Psoas muscle (tissue), 8 donors: ENCODE measurements around the gene UXS1. TPM values are rescaled to one million over a fixed set of nuclear protein-coding genes. Genes with fewer than 3 reads are reported as not detected.

ENCODE experiments used
- ATAC-seq, 4 donors: fragments of 200-7000 bp; cut with Tn5 transposase; one replicate each; pipeline ENCODE4 v1.9.1; 2020; ENCODE audit warnings: moderate library complexity in 3 of 4, mild to moderate bottlenecking in 2 of 4
- DNase-seq, 2 donors: peaks; one replicate each; pipeline ENCODE4 v3.0.0-alpha.2; 2020
- H3K27ac ChIP-seq: fragments of 200-600 bp; one replicate; pipeline ENCODE4 v1.8.0; 2022
- H3K27me3 ChIP-seq, 3 donors: fragments of 200-600 bp in 1 of 3; one replicate each; pipeline versions ENCODE4 v1.6.1 to v1.8.0; 2013 to 2022; ENCODE audit warnings: low read length in 2 of 3, mild to moderate bottlenecking in 2 of 3, moderate library complexity in 1 of 3; ENCODE audit not compliant: insufficient read depth in 3 of 3
- H3K36me3 ChIP-seq, 2 donors: fragments of 200-600 bp in 1 of 2; one replicate each; pipeline versions ENCODE4 v1.6.1 to v1.8.0; 2013 to 2022; ENCODE audit warnings: low read depth in 1 of 2, mild to moderate bottlenecking in 1 of 2, moderate library complexity in 1 of 2; ENCODE audit not compliant: insufficient read depth in 1 of 2
- H3K4me1 ChIP-seq: fragments of 200-600 bp; one replicate; pipeline ENCODE4 v1.8.0; 2022
- H3K4me3 ChIP-seq: fragments of 200-600 bp; one replicate; pipeline ENCODE4 v1.8.0; 2022; ENCODE audit warnings: mild to moderate bottlenecking
- H3K9me3 ChIP-seq: fragments of 200-600 bp; one replicate; pipeline ENCODE4 v1.8.0; 2022
- WGBS, 3 donors: extraction: QIAGEN DNeasy Blood & Tissue Kit; methylation state at CpG; one replicate each; pipeline versions ENCODE4 v1.1.6 to v1.1.7; 2013; 5-methylcytosine and 5-hydroxymethylcytosine counted together
- intact Hi-C, 2 donors: fragments of 100-400 bp; cut with DNase I; formaldehyde crosslinking; loops; one replicate each; pipeline versions ENCODE4 v1.11.0 to v1.14.2; 2022
- polyA plus RNA-seq, 3 donors: library from polyadenylated mRNA; stranded (reverse); fragments of 200-250 nt; gene quantifications; one replicate each; pipeline ENCODE4 v1.2.3, GENCODE V29; 2013
- total RNA-seq, 4 donors: library from RNA; stranded (reverse); fragmentation: NEBNext Ultra II Directional in 2 of 4; extraction: Animal tissue kit (Norgen Biotek cat#: 25700) in 2 of 4; gene quantifications; one replicate each; pipeline versions ENCODE4 v1.2.1 to v1.2.4, GENCODE V29; 2021 to 2023
- TF ChIP-seq, protein P1 (sequence below): fragments of 200-600 bp; IDR thresholded peaks from one replicate; pipeline ENCODE4 v1.8.0; 2022; ENCODE audit warnings: antibody characterized with exemption
- donor health status: healthy with polysubstance abuse.
- donor health status: DM: no; HTN: no; CAD: no; lungs with moderate emphysema.
- donor health status: Bipolar disorder and iron deficiency.
- donor health status: healthy.
- donor health status: DM: yes; HTN: yes; CAD: no.
- donor health status: DM: no; HTN: no; CAD: no.
- donor health status: DM: no; HTN: no; CAD: no.
- donor health status: DM: yes; HTN: yes; CAD: no.

The UXS1 gene
- total and polyA plus RNA-seq, 7 donors: 12.2 to 36.0 (median 22.5) TPM

GRCh38 chr2:106165561-106165960 is 28.5 kb downstream of the UXS1 start:
- TF ChIP-seq, protein P1, sequence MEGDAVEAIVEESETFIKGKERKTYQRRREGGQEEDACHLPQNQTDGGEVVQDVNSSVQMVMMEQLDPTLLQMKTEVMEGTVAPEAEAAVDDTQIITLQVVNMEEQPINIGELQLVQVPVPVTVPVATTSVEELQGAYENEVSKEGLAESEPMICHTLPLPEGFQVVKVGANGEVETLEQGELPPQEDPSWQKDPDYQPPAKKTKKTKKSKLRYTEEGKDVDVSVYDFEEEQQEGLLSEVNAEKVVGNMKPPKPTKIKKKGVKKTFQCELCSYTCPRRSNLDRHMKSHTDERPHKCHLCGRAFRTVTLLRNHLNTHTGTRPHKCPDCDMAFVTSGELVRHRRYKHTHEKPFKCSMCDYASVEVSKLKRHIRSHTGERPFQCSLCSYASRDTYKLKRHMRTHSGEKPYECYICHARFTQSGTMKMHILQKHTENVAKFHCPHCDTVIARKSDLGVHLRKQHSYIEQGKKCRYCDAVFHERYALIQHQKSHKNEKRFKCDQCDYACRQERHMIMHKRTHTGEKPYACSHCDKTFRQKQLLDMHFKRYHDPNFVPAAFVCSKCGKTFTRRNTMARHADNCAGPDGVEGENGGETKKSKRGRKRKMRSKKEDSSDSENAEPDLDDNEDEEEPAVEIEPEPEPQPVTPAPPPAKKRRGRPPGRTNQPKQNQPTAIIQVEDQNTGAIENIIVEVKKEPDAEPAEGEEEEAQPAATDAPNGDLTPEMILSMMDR: no peak
- no peak overlapping the region for H3K4me3 ChIP-seq
- no peaks in the 10 kb centered on the region for H3K4me1 ChIP-seq
- H3K9me3 ChIP-seq: no peaks in the 10 kb centered on the region
- H3K27ac ChIP-seq: no peak overlapping the region
- ATAC-seq: no peak
- intact Hi-C loops: no loop called here
- WGBS, 3 donors: 66 to 71% (median 68%) methylated on average over 6 of the region's 6 CpGs
- H3K36me3 ChIP-seq: peaks cover 3 to 5% of the 10 kb centered on the region in 2 donors
- no peak for DNase-seq
- H3K27me3 ChIP-seq: no peaks in the 10 kb centered on the region

- ATAC-seq: no peak
- DNase-seq: no peak
- no peaks in the 10 kb centered on the region for H3K4me1 ChIP-seq
- H3K4me3 ChIP-seq: no peak overlapping the region
- H3K27me3 ChIP-seq: no peaks in the 10 kb centered on the region
- no peak overlapping the region for H3K27ac ChIP-seq
- peaks cover 3 to 8% of the 10 kb centered on the region in 2 donors for H3K36me3 ChIP-seq
- WGBS, 3 donors: 80 to 86% (median 81%) methylated on average over 3 of the region's 3 CpGs
- intact Hi-C loops: no loop called here
- TF ChIP-seq, protein P1: no peak
- H3K9me3 ChIP-seq: no peaks in the 10 kb centered on the region
Measured at GRCh38 chr2:106165029-106165428, 29.1 kb downstream of the UXS1 start.

GRCh38 chr2:106163948-106164545 is 30.1 kb downstream of the UXS1 start:
- H3K36me3 ChIP-seq: peaks cover 3 to 18% of the 10 kb centered on the region in 2 donors
- H3K4me1 ChIP-seq: no peaks in the 10 kb centered on the region
- H3K27me3 ChIP-seq: no peaks in the 10 kb centered on the region
- 64 to 71% (median 66%) methylated on average over 6 of the region's 6 CpGs for WGBS, 3 donors
- no peak overlapping the region for H3K4me3 ChIP-seq
- ATAC-seq: no peak
- no peaks in the 10 kb centered on the region for H3K9me3 ChIP-seq
- no peak for DNase-seq
- intact Hi-C loops: no loop called here
- TF ChIP-seq, protein P1: no peak
- no peak overlapping the region for H3K27ac ChIP-seq

- peak in 1 of 2 donors; percentile 29 for DNase-seq
- 77 to 91% (median 80%) methylated on average over 11 of the region's 11 CpGs for WGBS, 3 donors
- no peaks in the 10 kb centered on the region for H3K9me3 ChIP-seq
- TF ChIP-seq, protein P1: no peak
- H3K4me3 ChIP-seq: no peak overlapping the region
- H3K36me3 ChIP-seq: peaks cover 3 to 30% of the 10 kb centered on the region in 2 donors
- peak; percentile 68 to 80 (median 74) for ATAC-seq
- no peaks in the 10 kb centered on the region for H3K27me3 ChIP-seq
- peak overlapping the region; percentile 75 for H3K27ac ChIP-seq
- intact Hi-C loops: no loop called here
- H3K4me1 ChIP-seq: no peaks in the 10 kb centered on the region
Measured at GRCh38 chr2:106161938-106162820, 31.9 kb downstream of the UXS1 start.
